ENCODE results near the gene TEN1.

DNA sequence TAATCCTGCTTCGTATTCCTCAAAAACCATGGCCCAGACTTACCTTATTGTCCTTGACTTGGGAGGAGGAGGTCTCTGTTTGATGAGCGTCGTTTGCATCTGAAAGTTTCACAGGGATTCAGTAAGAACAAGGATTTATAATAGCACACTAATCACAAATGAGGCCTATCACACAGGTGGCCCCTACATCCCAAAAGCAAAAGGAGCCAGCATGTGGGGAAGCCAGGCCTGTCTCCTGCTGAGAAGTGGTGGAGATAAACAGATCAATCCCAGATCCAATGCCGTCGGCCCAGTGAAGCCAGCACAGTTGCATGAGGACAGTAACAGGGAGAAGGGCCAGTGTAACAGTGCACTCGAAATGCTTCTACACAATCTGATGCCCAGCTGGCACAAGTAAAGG, 61.3 kb downstream of the TEN1 start:
- TF ChIP-seq, protein P1, sequence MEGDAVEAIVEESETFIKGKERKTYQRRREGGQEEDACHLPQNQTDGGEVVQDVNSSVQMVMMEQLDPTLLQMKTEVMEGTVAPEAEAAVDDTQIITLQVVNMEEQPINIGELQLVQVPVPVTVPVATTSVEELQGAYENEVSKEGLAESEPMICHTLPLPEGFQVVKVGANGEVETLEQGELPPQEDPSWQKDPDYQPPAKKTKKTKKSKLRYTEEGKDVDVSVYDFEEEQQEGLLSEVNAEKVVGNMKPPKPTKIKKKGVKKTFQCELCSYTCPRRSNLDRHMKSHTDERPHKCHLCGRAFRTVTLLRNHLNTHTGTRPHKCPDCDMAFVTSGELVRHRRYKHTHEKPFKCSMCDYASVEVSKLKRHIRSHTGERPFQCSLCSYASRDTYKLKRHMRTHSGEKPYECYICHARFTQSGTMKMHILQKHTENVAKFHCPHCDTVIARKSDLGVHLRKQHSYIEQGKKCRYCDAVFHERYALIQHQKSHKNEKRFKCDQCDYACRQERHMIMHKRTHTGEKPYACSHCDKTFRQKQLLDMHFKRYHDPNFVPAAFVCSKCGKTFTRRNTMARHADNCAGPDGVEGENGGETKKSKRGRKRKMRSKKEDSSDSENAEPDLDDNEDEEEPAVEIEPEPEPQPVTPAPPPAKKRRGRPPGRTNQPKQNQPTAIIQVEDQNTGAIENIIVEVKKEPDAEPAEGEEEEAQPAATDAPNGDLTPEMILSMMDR (conservative IDR thresholded peaks at IDR 0.05 in 1 of 2, IDR thresholded peaks at IDR 0.05 in 1 of 2; ENCODE audit: extremely low read depth in 1 of 2, insufficient read depth in 1 of 2, low read depth in 1 of 2, low read length in 2 of 2) = no peak
- no peak for TF ChIP-seq EZH2 (IDR thresholded peaks at IDR 0.05; ENCODE audit: borderline replicate concordance, low read length)

All from mammary epithelial cell (primary cell).